Parathyroid adenoma (tissue), 2 donors: ENCODE results near the gene ATAT1.
A peak's percentile ranks its signal among the peaks of the same experiment; 100 is the strongest.

ENCODE experiments used
- H2AFZ ChIP-seq: fragments of 300-600 bp; sonication (generic); one replicate; pipeline ENCODE4 v1.7.0; 2017; ENCODE audit warnings: antibody characterized with exemption, mild to moderate bottlenecking
- H3K27ac ChIP-seq: fragments of 300-600 bp; sonication (generic); one replicate; pipeline ENCODE4 v1.7.0; 2017
- H3K27me3 ChIP-seq: fragments of 300-600 bp; sonication (generic); one replicate; pipeline ENCODE4 v1.7.0; 2017; ENCODE audit warnings: low read length; ENCODE audit not compliant: control insufficient read depth, insufficient read depth
- H3K36me3 ChIP-seq: fragments of 300-600 bp; sonication (generic); one replicate; pipeline ENCODE4 v1.7.0; 2017; ENCODE audit warnings: low read length; ENCODE audit not compliant: control insufficient read depth, insufficient read depth
- H3K4me1 ChIP-seq: fragments of 300-600 bp; sonication (generic); one replicate; pipeline ENCODE4 v1.7.0; 2017; ENCODE audit warnings: control low read depth
- H3K4me2 ChIP-seq: fragments of 300-600 bp; sonication (generic); one replicate; pipeline ENCODE4 v1.7.0; 2017; ENCODE audit warnings: low read length
- H3K4me3 ChIP-seq: fragments of 300-600 bp; sonication (generic); one replicate; pipeline ENCODE4 v1.7.0; 2017; ENCODE audit warnings: low read depth, low read length
- H3K79me2 ChIP-seq: fragments of 300-600 bp; sonication (generic); one replicate; pipeline ENCODE4 v1.7.0; 2017; ENCODE audit warnings: control low read depth
- H3K9ac ChIP-seq: fragments of 300-600 bp; sonication (generic); one replicate; pipeline ENCODE4 v1.7.0; 2017; ENCODE audit warnings: mild to moderate bottlenecking
- H3K9me3 ChIP-seq: fragments of 300-600 bp; sonication (generic); one replicate; pipeline ENCODE4 v1.7.0; 2017; ENCODE audit warnings: low read length; ENCODE audit not compliant: control insufficient read depth
- TF ChIP-seq, protein P1 (sequence below): fragments of 300-600 bp; sonication (generic); IDR thresholded peaks from one replicate; pipeline ENCODE4 v1.7.0; 2017; ENCODE audit warnings: antibody characterized with exemption, mild to moderate bottlenecking
- donor health status: primary hyperparathyroidism.

The ATAT1 gene

DNA sequence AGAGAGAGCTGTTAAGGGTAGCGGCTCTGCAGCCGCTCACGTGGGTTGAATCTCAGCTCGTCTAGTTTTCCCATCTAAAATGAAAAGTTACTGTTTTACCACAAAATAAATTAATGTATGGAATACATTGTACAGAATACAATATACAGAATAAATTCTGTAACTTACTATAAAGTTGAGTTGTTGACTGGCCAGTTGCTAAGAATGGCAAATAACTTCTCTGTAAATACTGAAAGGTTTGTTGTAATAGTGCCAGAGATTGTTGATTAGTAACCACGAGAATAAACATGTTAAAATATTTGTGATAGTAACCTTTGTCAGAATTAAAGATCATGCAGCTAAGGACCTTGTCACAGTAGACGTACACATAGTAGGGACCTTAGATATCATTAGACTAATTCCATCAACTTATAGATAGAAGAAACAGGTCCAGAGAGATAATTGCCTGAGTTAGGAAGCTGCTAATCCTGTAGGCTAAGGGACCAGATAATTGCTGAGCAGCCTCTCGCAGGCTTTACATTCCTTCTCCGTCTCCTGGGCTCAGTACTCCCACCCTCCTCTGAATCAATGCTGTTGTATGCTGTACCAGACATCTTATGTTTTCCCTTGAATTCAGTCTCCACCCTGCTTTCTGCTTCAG is 64.7 kb downstream of the ATAT1 start:
- no peaks in the 10 kb centered on the region for H3K36me3 ChIP-seq
- H3K9ac ChIP-seq = no peak overlapping the region
- H3K79me2 ChIP-seq = no peaks in the 10 kb centered on the region
- H3K9me3 ChIP-seq = no peaks in the 10 kb centered on the region
- TF ChIP-seq, protein P1, sequence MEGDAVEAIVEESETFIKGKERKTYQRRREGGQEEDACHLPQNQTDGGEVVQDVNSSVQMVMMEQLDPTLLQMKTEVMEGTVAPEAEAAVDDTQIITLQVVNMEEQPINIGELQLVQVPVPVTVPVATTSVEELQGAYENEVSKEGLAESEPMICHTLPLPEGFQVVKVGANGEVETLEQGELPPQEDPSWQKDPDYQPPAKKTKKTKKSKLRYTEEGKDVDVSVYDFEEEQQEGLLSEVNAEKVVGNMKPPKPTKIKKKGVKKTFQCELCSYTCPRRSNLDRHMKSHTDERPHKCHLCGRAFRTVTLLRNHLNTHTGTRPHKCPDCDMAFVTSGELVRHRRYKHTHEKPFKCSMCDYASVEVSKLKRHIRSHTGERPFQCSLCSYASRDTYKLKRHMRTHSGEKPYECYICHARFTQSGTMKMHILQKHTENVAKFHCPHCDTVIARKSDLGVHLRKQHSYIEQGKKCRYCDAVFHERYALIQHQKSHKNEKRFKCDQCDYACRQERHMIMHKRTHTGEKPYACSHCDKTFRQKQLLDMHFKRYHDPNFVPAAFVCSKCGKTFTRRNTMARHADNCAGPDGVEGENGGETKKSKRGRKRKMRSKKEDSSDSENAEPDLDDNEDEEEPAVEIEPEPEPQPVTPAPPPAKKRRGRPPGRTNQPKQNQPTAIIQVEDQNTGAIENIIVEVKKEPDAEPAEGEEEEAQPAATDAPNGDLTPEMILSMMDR = no peak
- no peaks in the 10 kb centered on the region for H3K27me3 ChIP-seq
- peak overlapping the region; percentile 94 for H3K4me2 ChIP-seq
- H3K4me3 ChIP-seq = peak overlapping the region; percentile 86
- peak overlapping the region; percentile 69 for H3K27ac ChIP-seq
- peaks cover 11% of the 10 kb centered on the region for H3K4me1 ChIP-seq
- H2AFZ ChIP-seq = peak overlapping the region; percentile 98
